ENCODE data around the gene CDK4. TPM values are rescaled to one million over a fixed set of nuclear protein-coding genes. Genes with fewer than 3 reads are reported as not detected.
A peak's percentile ranks its signal among the peaks of the same experiment; 100 is the strongest.
"Not testable (repeated sequence)": the region's sequence is repeated elsewhere in the genome, so short reads cannot be mapped to it uniquely, and the experiment has no call there.

CDK4 gene
- total and polyA plus RNA-seq, 4 donors = 69.7 to 115 (median 89.9) TPM

- Histone ChIP-seq H3K9me3 (ENCODE audit: control insufficient read depth in 4 of 4, insufficient read depth in 3 of 4, low read length in 3 of 4) (peaks cover 0 to 2% (median 0%) of the 10 kb centered on the region in 4 donors), H3K4me1 (ENCODE audit: control insufficient read depth in 5 of 5, insufficient read depth in 5 of 5, low read length in 5 of 5) (peaks cover 0 to 19% (median 0%) of the 10 kb centered on the region in 5 donors), H3K9ac (ENCODE audit: insufficient read depth in 1 of 2, low read length in 2 of 2) (no peak overlapping the region), H3K27me3 (ENCODE audit: control insufficient read depth in 3 of 3, insufficient read depth in 3 of 3, low read length in 2 of 3) (peaks cover 0 to 30% (median 14%) of the 10 kb centered on the region in 3 donors), H3K36me3 (ENCODE audit: control insufficient read depth in 4 of 4, insufficient read depth in 4 of 4, low read length in 4 of 4) (peaks cover 10 to 36% (median 13%) of the 10 kb centered on the region in 4 donors), H3K4me3 (no peak overlapping the region), H3K27ac (ENCODE audit: low read depth in 1 of 2, low read length in 1 of 2) (no peak overlapping the region)
- no peak for TF ChIP-seq CTCF (IDR thresholded peaks at IDR 0.05; ENCODE audit: control extremely low read depth, extremely low read depth)
- no peak for DNase-seq
- no peak for ATAC-seq (ENCODE audit: insufficient read depth, low FRiP score)
- WGBS, 2 donors = 63 to 71% methylated on average over 2 of the region's 2 CpGs
Measured at GRCh38 chr12:57723630-57723962, 28.5 kb downstream of the CDK4 start.

GRCh38 chr12:57722716-57723629 lies 29.1 kb downstream of the CDK4 start:
- peaks cover 0 to 24% (median 14%) of the 10 kb centered on the region in 3 donors for H3K27me3 ChIP-seq (ENCODE audit: control insufficient read depth in 3 of 3, insufficient read depth in 3 of 3, low read length in 2 of 3)
- H3K9ac ChIP-seq (ENCODE audit: insufficient read depth in 1 of 2, low read length in 2 of 2) = no peak overlapping the region
- 65 to 78% methylated on average over 11 of the region's 11 CpGs for WGBS, 2 donors
- no peak overlapping the region for H3K4me3 ChIP-seq
- DNase-seq (peak in 1 of 3 donors; percentile 25), ATAC-seq (ENCODE audit: insufficient read depth, low FRiP score) (no peak)
- no peak for TF ChIP-seq CTCF (IDR thresholded peaks at IDR 0.05; ENCODE audit: control extremely low read depth, extremely low read depth)
- H3K4me1 ChIP-seq (ENCODE audit: control insufficient read depth in 5 of 5, insufficient read depth in 5 of 5, low read length in 5 of 5) = peaks cover 0 to 19% (median 0%) of the 10 kb centered on the region in 5 donors
- H3K9me3 ChIP-seq (ENCODE audit: control insufficient read depth in 4 of 4, insufficient read depth in 3 of 4, low read length in 3 of 4) = peaks cover 0 to 2% (median 0%) of the 10 kb centered on the region in 4 donors
- no peak overlapping the region for H3K27ac ChIP-seq (ENCODE audit: low read depth in 1 of 2, low read length in 1 of 2)
- peaks cover 11 to 41% (median 19%) of the 10 kb centered on the region in 4 donors for H3K36me3 ChIP-seq (ENCODE audit: control insufficient read depth in 4 of 4, insufficient read depth in 4 of 4, low read length in 4 of 4)

GRCh38 chr12:57721846-57722608 lies 30.1 kb downstream of the CDK4 start:
- not testable (repeated sequence) for H3K4me3 ChIP-seq; H3K9ac ChIP-seq (ENCODE audit: insufficient read depth in 1 of 2, low read length in 2 of 2); H3K27ac ChIP-seq (ENCODE audit: low read depth in 1 of 2, low read length in 1 of 2); ATAC-seq (ENCODE audit: insufficient read depth, low FRiP score); DNase-seq; H3K9me3 ChIP-seq (ENCODE audit: control insufficient read depth in 4 of 4, insufficient read depth in 3 of 4, low read length in 3 of 4)
- peaks cover 0 to 18% (median 0%) of the 10 kb centered on the region in 5 donors for H3K4me1 ChIP-seq (ENCODE audit: control insufficient read depth in 5 of 5, insufficient read depth in 5 of 5, low read length in 5 of 5)
- H3K36me3 ChIP-seq (ENCODE audit: control insufficient read depth in 4 of 4, insufficient read depth in 4 of 4, low read length in 4 of 4) = peaks cover 14 to 40% (median 24%) of the 10 kb centered on the region in 4 donors
- WGBS, 2 donors = 95 to 96% methylated on average over 16 of the region's 16 CpGs
- H3K27me3 ChIP-seq (ENCODE audit: control insufficient read depth in 3 of 3, insufficient read depth in 3 of 3, low read length in 2 of 3) = peaks cover 0 to 15% (median 6%) of the 10 kb centered on the region in 3 donors
